Hematopoietic multipotent progenitor cell treated with erythropoietin and hydrocortisone succinate and interleukin-3 and kit ligand, for 8 days (in vitro differentiated cells): ENCODE measurements around the gene DOCK8.
"Not testable (repeated sequence)": the region's sequence is repeated elsewhere in the genome, so short reads cannot be mapped to it uniquely, and the experiment has no call there.

ENCODE experiments used
- DNase-seq: peaks from one replicate; pipeline ENCODE4 v3.0.0-alpha.2; 2015

Gene DOCK8

GRCh38 chr9:372128-372527, 157.5 kb downstream of the DOCK8 start:
- DNase-seq = no peak

- peak; percentile 30 for DNase-seq
Measured at GRCh38 chr9:373759-374206, 159.1 kb downstream of the DOCK8 start.

- no peak for DNase-seq
Measured at GRCh38 chr9:374736-375135, 160.1 kb downstream of the DOCK8 start.

- no peak for DNase-seq
Measured at GRCh38 chr9:376115-376514, 161.4 kb downstream of the DOCK8 start.

GRCh38 chr9:378263-378662, 163.6 kb downstream of the DOCK8 start:
- DNase-seq = no peak

- no peak for DNase-seq
Measured at GRCh38 chr9:382383-382782, 167.7 kb downstream of the DOCK8 start.

- DNase-seq = peak; percentile 51
Measured at GRCh38 chr9:385818-386398, 171.2 kb downstream of the DOCK8 start.

- DNase-seq = no peak
Measured at GRCh38 chr9:389159-389558, 174.5 kb downstream of the DOCK8 start.

- DNase-seq = no peak
Measured at GRCh38 chr9:389758-390157, 175.1 kb downstream of the DOCK8 start.

GRCh38 chr9:392077-392804, 177.6 kb downstream of the DOCK8 start:
- DNase-seq = no peak

- no peak for DNase-seq
Measured at GRCh38 chr9:394347-395052, 179.8 kb downstream of the DOCK8 start.

- no peak for DNase-seq
Measured at GRCh38 chr9:396396-396795, 181.7 kb downstream of the DOCK8 start.

- no peak for DNase-seq
Measured at GRCh38 chr9:398085-398484, 183.4 kb downstream of the DOCK8 start.

- DNase-seq = no peak
Measured at GRCh38 chr9:401223-401622, 186.6 kb downstream of the DOCK8 start.

- DNase-seq = no peak
Measured at GRCh38 chr9:404234-404633, 189.6 kb downstream of the DOCK8 start.

- no peak for DNase-seq
Measured at GRCh38 chr9:405341-405740, 190.7 kb downstream of the DOCK8 start.

- DNase-seq = no peak
Measured at GRCh38 chr9:406886-407654, 192.4 kb downstream of the DOCK8 start.

GRCh38 chr9:409655-410054, 195.0 kb downstream of the DOCK8 start:
- not testable (repeated sequence) for DNase-seq

GRCh38 chr9:414595-414994, 199.9 kb downstream of the DOCK8 start:
- DNase-seq = no peak

- no peak for DNase-seq
Measured at GRCh38 chr9:419571-420171, 205.0 kb downstream of the DOCK8 start.

- no peak for DNase-seq
Measured at GRCh38 chr9:421896-422295, 207.2 kb downstream of the DOCK8 start.

- DNase-seq = no peak
Measured at GRCh38 chr9:426264-426663, 211.6 kb downstream of the DOCK8 start.

- no peak for DNase-seq
Measured at GRCh38 chr9:426976-427375, 212.3 kb downstream of the DOCK8 start.
